Measurements from ENCODE around the gene FBXO17. TPM values are rescaled to one million over a fixed set of nuclear protein-coding genes. Genes with fewer than 3 reads are reported as not detected.
"Not testable (repeated sequence)": the region's sequence is repeated elsewhere in the genome, so short reads cannot be mapped to it uniquely, and the experiment has no call there.

FBXO17 gene
- total RNA-seq, 3 donors from 2014 or later = 0.10 to 0.29 (median 0.14) TPM

DNA sequence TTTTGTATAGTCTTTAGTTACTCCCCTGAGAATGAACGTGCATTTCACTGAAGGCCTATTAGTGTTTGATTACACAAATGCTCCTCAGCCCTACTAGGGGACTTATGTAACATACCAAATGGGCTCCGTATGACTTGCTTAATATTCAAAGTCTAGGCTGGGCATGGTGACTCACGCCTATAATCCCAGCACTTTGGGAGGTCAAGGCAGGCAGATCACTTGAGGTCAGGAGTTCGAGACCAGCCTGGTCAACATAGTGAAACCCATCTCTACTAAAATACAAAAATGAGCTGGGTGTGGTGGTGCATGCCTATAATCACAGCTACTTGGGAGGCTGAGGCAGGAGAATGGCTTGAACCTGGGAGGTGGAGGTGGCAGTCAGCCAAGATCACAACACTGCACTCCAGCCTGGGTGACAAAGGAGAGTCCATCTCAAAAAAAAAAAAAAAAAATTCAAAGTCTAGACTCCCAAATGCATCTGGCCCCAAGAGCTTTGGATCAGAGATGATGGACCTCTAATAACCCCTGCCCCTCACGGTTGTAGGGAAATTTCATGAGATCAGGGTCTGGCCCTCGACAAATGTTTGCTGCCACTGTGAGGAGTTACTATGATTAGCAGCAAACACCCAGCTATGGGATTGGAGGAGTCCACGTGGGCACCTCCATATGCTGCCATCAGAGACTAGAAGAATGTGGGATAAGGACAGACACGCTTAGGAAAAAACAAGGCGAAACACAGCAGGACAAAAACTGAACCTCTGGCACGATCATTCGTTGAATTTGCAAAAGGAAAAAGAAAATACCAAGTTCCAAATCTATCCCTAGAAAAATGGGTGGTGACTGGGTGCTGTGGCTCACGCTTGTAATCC, 4.6 kb downstream of the FBXO17 start:
- DNase-seq (no peak), ATAC-seq (no peak)
- no peak overlapping the region for H3K4me3 Mint-ChIP-seq
- H3K4me1 Mint-ChIP-seq (ENCODE audit: low read depth) = peaks cover 5% of the 10 kb centered on the region
- H3K36me3 Mint-ChIP-seq (ENCODE audit: insufficient read depth) = no peaks in the 10 kb centered on the region
- no peaks in the 10 kb centered on the region for H3K9me3 Mint-ChIP-seq
- H3K27me3 Mint-ChIP-seq (ENCODE audit: low read depth) = peaks cover 10% of the 10 kb centered on the region

DNA sequence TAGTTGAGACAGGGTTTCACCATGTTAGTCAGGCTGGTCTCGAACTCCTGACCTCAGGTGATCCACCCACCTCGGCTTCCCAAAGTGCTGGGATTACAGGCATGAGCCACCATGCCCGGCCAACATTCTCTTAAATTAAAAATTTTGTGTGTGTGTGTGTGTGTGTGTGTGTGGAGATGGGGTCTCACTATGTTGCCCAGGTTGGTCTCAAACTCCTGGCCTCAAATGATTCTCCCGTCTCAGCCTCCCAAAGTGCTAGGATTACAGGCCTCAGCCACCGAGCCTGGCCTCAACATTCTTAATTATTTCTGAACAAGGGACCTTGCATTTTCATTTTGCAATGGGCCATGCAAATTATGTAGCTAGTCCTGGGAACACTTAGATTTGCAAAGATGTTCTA, 9.4 kb downstream of the FBXO17 start:
- H3K9me3 Mint-ChIP-seq; H3K36me3 Mint-ChIP-seq (ENCODE audit: insufficient read depth); H3K27me3 Mint-ChIP-seq (ENCODE audit: low read depth); H3K4me1 Mint-ChIP-seq (ENCODE audit: low read depth); H3K4me3 Mint-ChIP-seq; ATAC-seq; DNase-seq: not testable (repeated sequence)

DNA sequence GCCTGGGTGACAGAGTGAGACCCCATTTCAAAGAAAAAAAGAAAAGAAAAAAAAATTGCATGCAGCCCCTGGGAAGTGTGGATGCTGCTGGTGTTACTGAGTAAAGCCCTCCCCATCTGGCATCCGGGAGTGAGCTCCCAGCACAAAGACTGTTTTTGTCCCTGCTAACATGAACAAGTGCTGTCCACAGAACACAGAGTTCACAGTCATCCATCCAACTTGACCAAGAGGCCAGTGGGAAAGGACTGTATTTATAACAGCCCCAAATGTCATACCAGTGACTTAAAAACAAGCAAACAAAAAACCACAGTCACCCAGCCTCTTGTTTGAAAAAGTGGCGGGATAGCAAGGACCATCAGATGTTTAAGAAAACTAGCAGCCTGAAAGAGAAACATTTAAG, 10.8 kb downstream of the FBXO17 start:
- Mint-ChIP-seq H3K36me3 (ENCODE audit: insufficient read depth) (no peaks in the 10 kb centered on the region), H3K27me3 (ENCODE audit: low read depth) (no peaks in the 10 kb centered on the region), H3K9me3 (no peaks in the 10 kb centered on the region), H3K4me3 (no peak overlapping the region), H3K4me1 (ENCODE audit: low read depth) (peaks cover 4% of the 10 kb centered on the region)
- no peak for ATAC-seq
- DNase-seq = no peak

DNA sequence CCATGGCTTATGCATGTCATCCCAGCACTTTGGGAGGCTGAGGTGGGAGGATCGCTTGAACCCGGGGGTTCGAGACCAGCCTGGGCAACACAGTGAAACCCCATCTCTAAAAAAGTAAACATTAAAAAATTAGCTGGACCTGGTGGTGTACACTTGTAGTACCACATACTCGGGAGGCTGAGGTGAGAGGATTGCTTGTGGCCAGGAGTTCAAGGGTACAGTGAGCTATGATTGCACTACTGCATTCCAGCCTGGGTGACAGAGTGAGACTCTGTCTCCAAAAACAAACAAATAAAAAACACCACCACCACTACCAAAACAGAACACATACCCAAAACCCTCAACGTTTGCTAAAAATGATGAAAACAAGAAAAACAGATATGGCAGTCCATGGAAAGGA, 15.9 kb downstream of the FBXO17 start:
- Mint-ChIP-seq H3K9me3 (no peaks in the 10 kb centered on the region), H3K4me3 (no peak overlapping the region), H3K27me3 (ENCODE audit: low read depth) (peaks cover 4% of the 10 kb centered on the region), H3K4me1 (ENCODE audit: low read depth) (peaks cover 4% of the 10 kb centered on the region), H3K36me3 (ENCODE audit: insufficient read depth) (no peaks in the 10 kb centered on the region)
- no peak for DNase-seq
- no peak for ATAC-seq

DNA sequence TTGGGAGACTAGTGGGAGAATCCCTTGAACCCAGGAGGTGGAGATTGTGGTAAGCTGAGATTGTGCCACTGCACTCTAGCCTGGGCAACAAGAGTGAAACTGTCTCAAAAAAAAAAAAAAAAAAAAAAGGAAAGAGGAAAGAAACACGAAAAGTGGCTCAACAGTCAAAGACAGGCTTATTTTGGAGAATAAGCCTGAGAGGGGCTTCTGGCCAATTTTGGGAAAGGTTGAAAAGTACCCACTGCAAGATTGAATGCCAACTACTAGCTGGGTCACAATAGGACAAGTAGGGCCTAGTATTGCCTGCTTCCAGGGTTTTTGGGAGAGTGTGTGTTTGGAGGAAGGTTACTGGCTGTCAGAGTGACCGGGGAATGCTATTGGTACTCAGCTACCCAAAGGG, 17.2 kb downstream of the FBXO17 start:
- ATAC-seq = no peak
- Mint-ChIP-seq H3K9me3 (no peaks in the 10 kb centered on the region), H3K36me3 (ENCODE audit: insufficient read depth) (no peaks in the 10 kb centered on the region), H3K4me3 (no peak overlapping the region), H3K27me3 (ENCODE audit: low read depth) (peaks cover 11% of the 10 kb centered on the region), H3K4me1 (ENCODE audit: low read depth) (peaks cover 4% of the 10 kb centered on the region)
- DNase-seq = no peak

DNA sequence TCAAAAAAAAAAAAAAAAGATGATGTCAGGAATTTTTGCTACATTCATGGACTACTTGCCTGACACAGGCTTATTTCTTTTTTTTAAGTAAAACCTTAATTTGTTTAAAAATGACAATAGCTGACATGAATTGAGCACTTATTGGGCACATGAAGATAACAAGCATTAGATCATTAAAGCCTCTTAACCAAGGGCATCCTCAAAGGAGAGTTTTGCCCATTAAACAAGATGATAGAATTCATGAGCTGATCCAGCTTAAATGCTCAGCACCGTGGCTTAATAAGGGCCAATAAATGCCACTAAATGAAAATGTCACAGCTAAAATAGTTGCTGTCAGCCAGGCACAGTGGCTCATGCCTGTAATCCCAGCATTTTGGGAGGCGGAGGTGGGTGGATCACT, 19.3 kb downstream of the FBXO17 start:
- Mint-ChIP-seq H3K4me3 (no peak overlapping the region), H3K9me3 (no peaks in the 10 kb centered on the region), H3K36me3 (ENCODE audit: insufficient read depth) (no peaks in the 10 kb centered on the region), H3K4me1 (ENCODE audit: low read depth) (peaks cover 5% of the 10 kb centered on the region), H3K27me3 (ENCODE audit: low read depth) (peaks cover 25% of the 10 kb centered on the region)
- no peak for DNase-seq
- ATAC-seq = no peak

DNA sequence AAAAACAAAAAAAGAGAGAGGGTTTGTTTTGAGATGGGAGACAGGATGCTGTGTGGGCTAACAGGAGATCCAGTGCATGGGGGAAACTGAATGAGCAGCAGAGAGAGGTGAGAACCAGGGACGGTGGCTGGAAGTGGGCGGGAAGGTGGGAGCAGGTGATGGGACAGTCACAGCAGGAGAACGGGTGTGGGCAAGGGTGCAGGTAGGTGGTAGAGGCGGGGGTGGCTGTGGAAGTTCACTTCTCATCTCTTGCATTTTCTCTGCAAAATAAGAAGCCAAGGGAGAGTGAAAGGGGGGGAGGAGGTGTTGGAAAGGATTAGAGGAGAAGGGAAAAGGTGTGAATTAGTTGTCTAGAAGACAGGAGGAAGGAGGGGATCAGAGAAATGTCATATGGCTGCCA, 21.9 kb downstream of the FBXO17 start:
- Mint-ChIP-seq H3K9me3 (no peaks in the 10 kb centered on the region), H3K36me3 (ENCODE audit: insufficient read depth) (no peaks in the 10 kb centered on the region), H3K4me1 (ENCODE audit: low read depth) (peaks cover 14% of the 10 kb centered on the region), H3K4me3 (no peak overlapping the region), H3K27me3 (ENCODE audit: low read depth) (peaks cover 29% of the 10 kb centered on the region)
- no peak for ATAC-seq
- DNase-seq = no peak

DNA sequence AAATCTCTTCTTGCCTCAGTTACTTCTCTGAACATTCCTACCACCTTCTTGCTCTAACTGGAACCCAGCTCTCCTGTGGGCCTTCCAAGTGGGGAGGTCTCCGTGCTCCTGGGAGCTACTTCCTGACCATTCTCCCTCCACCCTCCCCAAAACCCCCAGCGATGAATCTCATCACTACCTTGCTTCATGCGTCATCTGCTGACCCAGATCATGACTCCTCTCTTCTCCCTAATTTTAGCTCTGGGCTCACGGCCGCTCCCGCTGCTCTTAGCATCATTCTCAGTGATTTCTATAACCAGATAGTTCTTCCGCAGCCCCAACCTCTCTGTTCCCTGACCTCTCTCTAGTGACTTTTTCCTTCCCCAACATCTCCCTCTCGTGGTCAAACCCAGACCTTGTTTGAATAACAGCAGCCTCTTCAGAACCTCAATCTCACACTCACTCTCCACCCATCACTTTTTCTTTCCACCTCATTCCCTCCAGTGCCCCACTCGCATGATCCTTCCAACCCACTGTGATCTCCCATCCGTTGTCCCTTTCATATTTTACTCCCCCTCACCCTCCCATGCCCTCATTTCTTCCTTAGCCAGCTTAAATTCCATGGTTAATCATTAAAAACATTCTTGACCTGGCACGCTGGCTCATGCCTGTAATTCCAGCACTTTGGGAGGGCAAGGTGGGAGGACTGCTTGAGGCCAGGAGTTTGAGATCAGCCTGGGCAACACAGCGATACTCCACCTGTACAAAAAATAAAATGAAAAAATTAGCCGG, 23.0 kb downstream of the FBXO17 start:
- no peak overlapping the region for H3K4me3 Mint-ChIP-seq
- H3K9me3 Mint-ChIP-seq = no peaks in the 10 kb centered on the region
- DNase-seq (no peak), ATAC-seq (no peak)
- H3K36me3 Mint-ChIP-seq (ENCODE audit: insufficient read depth) = no peaks in the 10 kb centered on the region
- H3K27me3 Mint-ChIP-seq (ENCODE audit: low read depth) = peaks cover 29% of the 10 kb centered on the region
- H3K4me1 Mint-ChIP-seq (ENCODE audit: low read depth) = peaks cover 14% of the 10 kb centered on the region

DNA sequence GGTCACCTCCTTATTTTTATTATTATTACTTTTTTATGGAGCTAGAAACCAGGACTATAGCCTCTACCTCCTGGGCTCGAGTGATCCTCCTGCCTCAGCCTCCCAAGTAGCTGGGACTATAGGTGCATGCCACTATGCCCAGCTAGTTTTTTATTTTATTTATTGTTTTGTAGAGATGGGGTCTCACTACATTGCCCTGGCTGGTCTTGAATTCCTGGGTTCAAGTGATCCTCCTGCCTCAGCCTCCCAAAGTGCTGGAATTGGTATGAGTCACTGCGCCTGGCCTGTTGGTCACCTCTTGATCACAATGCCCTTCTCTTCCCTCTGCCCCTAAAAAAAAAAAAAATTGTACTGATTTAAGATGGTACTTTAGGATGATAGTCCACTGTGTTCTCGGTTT, 24.4 kb downstream of the FBXO17 start:
- ATAC-seq = no peak
- Mint-ChIP-seq H3K4me3 (no peak overlapping the region), H3K27me3 (ENCODE audit: low read depth) (peaks cover 29% of the 10 kb centered on the region), H3K9me3 (no peaks in the 10 kb centered on the region), H3K4me1 (ENCODE audit: low read depth) (peaks cover 14% of the 10 kb centered on the region), H3K36me3 (ENCODE audit: insufficient read depth) (no peaks in the 10 kb centered on the region)
- no peak for DNase-seq

DNA sequence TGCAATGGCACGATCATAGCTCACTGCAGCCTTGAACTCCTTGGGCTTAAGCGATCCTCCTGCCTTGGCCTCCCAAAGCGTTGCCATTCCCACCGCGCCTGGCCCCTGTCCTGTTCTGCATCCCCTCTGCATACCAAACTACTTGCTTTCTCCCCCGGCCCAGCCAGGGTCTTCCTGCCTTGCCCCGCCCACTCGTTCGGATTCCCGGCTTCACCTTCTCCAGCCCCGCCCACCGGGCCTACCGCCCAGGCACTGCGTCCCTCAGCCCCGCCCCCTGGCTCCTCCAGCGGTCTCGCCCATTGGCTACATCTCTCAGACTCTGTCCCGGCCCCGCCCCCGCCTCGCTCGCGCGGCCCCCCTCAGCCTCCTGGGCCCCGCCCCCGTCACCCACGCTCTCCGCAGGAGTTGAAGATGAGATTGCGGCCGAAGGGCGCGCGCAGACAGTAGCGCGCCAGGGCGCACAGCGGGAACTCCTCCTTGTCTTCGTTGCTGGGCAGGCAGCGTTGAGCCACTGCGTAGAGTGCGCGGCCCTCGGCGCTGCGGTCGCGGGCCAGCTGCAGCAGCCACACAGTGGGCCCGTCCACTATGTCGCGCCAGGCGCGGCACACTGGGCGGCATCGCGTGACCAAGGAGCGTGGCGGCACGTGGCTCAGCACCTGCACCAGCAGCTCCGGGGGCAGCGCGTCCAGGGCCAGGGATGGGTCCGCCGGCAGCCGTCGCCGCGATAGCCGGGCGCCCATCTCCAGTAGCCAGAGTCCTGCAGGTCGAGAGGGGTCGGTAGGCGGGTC, 25.8 kb downstream of the FBXO17 start:
- no peaks in the 10 kb centered on the region for H3K36me3 Mint-ChIP-seq (ENCODE audit: insufficient read depth)

DNA sequence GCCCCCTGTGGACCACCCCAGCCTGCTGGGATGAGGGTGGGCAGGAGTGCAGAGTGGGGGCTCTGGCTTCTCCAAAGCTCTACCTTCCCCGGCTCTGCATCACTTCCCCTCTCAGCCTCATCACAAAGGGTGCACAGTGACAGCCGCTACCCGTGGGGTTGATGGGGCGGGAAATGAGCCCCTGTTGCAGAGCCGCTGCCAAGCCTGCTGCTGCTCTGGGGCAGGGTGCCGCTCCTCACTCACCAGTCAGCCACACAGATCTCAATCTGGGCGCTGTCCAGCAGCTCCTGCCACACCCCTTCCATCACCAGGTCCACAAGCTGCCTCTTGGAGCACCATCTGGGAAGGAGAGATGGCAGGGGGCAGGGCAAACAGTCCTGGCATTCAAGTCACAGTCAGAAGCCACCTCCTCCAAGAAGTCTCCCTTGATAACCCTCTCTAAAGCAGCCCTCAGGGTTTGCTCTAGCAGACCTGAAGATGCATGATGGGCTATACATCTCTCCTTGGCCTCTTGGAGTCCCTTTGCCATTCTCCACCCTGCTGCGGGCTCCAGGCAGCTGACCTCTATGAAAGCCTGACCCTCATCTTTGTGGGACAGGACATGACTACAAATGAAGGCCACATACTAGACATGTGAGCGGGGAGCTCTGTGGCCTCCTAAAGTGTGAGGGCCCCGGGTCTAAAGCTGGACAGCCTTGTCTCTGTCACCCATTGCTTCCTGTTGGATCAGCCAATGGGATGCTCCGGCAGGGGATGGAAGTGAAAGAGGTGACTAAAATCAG, 29.1 kb downstream of the FBXO17 start:
- no peaks in the 10 kb centered on the region for H3K9me3 Mint-ChIP-seq
- H3K4me1 Mint-ChIP-seq (ENCODE audit: low read depth) = peaks cover 12% of the 10 kb centered on the region
- peaks cover 5% of the 10 kb centered on the region for H3K27me3 Mint-ChIP-seq (ENCODE audit: low read depth)
- H3K4me3 Mint-ChIP-seq = no peak overlapping the region
- no peaks in the 10 kb centered on the region for H3K36me3 Mint-ChIP-seq (ENCODE audit: insufficient read depth)
- DNase-seq (no peak), ATAC-seq (no peak)

More for the DNA sequence above, 25.8 kb downstream of the FBXO17 start:
- peak; percentile 88 to 91 for ATAC-seq
- H3K27me3 Mint-ChIP-seq (ENCODE audit: low read depth) = peaks cover 25% of the 10 kb centered on the region
- DNase-seq = peak; percentile 82
- H3K4me3 Mint-ChIP-seq = peak overlapping the region; percentile 38
- H3K4me1 Mint-ChIP-seq (ENCODE audit: low read depth) = peaks cover 14% of the 10 kb centered on the region
- H3K9me3 Mint-ChIP-seq = no peaks in the 10 kb centered on the region

DNA sequence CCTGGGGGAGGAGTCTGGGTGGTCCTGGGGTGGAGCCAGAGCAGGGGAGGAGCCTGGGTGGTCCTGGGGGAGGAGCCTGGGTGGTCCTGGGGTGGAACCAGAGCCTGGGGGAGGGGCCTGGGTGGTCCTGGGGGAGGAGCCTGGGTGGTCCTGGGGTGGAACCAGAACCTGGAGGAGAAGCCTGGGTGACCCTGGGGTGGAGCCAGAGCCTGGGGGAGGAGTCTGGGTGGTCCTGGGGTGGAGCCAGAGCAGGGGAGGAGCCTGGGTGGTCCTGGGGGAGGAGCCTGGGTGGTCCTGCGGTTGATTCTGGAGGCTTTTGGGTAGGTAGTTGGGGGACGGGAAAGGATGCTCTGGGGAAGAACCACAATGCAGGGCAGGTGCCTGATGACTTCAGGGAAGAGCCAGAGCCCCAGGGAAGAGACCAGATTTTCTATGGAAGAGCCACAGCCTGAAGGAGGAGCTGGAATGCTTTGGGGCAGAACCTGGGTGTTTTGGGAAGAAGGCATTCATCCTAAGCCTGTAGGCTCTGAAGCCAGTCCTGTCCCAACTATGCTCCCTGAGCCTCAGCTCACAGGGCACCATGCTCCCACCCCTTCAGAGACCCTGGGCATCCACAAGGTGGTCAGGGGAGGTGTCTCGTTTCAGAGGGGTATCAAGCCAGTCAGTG, 29.8 kb downstream of the FBXO17 start:
- Mint-ChIP-seq H3K4me3 (no peak overlapping the region), H3K36me3 (ENCODE audit: insufficient read depth) (no peaks in the 10 kb centered on the region), H3K27me3 (ENCODE audit: low read depth) (peaks cover 3% of the 10 kb centered on the region), H3K9me3 (no peaks in the 10 kb centered on the region), H3K4me1 (ENCODE audit: low read depth) (peaks cover 16% of the 10 kb centered on the region)
- ATAC-seq = no peak
- no peak for DNase-seq

DNA sequence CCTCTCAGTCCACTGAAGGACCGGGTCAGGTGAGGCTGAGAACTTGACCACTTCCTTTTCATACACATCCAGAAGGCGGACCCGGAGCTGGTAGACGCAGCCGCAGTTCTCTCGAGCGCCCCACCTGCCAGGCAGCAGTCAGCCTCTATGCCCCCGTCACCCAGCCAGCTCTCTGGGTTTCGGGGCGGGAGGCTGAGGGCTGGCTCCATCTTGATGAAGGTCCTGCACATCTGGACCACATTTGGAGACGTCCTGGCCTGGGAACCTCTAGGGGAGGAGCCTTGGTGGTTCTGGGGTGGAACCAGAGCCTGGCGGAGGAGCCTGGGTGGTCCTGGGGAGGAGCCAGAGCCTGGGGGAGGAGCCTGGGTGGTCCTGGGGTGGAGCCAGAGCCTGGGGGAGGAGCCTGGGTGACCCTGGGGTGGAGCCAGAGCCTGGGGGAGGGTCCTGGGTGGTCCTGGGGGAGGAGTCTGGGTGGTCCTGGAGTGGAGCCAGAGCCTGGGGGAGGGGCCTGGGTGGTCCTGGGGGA, 30.5 kb downstream of the FBXO17 start:
- Mint-ChIP-seq H3K36me3 (ENCODE audit: insufficient read depth) (no peaks in the 10 kb centered on the region), H3K4me3 (no peak overlapping the region), H3K4me1 (ENCODE audit: low read depth) (peaks cover 13% of the 10 kb centered on the region), H3K27me3 (ENCODE audit: low read depth) (peaks cover 3% of the 10 kb centered on the region), H3K9me3 (no peaks in the 10 kb centered on the region)
- DNase-seq (no peak), ATAC-seq (no peak)
